HuH-7.5 (cell line): ENCODE data around the gene MDM4.

Experiments
- DNase-seq: peaks from one replicate; pipeline ENCODE4 v3.0.0; 2011; ENCODE audit warnings: low spot score

The MDM4 gene

GRCh38 chr1:204578867-204579664, 62.9 kb downstream of the MDM4 start:
- no peak for DNase-seq

GRCh38 chr1:204579681-204580080, 63.5 kb downstream of the MDM4 start:
- DNase-seq = no peak

- no peak for DNase-seq
Measured at GRCh38 chr1:204580862-204581261, 64.7 kb downstream of the MDM4 start.

- no peak for DNase-seq
Measured at GRCh38 chr1:204581759-204582158, 65.6 kb downstream of the MDM4 start.

GRCh38 chr1:204583909-204584632, 67.9 kb downstream of the MDM4 start:
- DNase-seq = no peak

- DNase-seq = no peak
Measured at GRCh38 chr1:204584699-204585372, 68.6 kb downstream of the MDM4 start.

- no peak for DNase-seq
Measured at GRCh38 chr1:204587621-204588020, 71.4 kb downstream of the MDM4 start.

GRCh38 chr1:204588826-204589225, 72.6 kb downstream of the MDM4 start:
- DNase-seq = no peak

- no peak for DNase-seq
Measured at GRCh38 chr1:204589409-204590038, 73.3 kb downstream of the MDM4 start.

- DNase-seq = no peak
Measured at GRCh38 chr1:204591473-204592090, 75.4 kb downstream of the MDM4 start.

- DNase-seq = no peak
Measured at GRCh38 chr1:204592246-204592948, 76.2 kb downstream of the MDM4 start.

GRCh38 chr1:204598319-204598969, 82.2 kb downstream of the MDM4 start:
- DNase-seq = no peak

GRCh38 chr1:204599098-204599497, 82.9 kb downstream of the MDM4 start:
- no peak for DNase-seq

GRCh38 chr1:204599596-204599995, 83.4 kb downstream of the MDM4 start:
- no peak for DNase-seq

GRCh38 chr1:204600203-204600602, 84.0 kb downstream of the MDM4 start:
- no peak for DNase-seq

GRCh38 chr1:204600968-204601367, 84.8 kb downstream of the MDM4 start:
- peak; percentile 34 for DNase-seq

- no peak for DNase-seq
Measured at GRCh38 chr1:204602111-204602579, 85.9 kb downstream of the MDM4 start.

- no peak for DNase-seq
Measured at GRCh38 chr1:204602871-204603542, 86.8 kb downstream of the MDM4 start.

- no peak for DNase-seq
Measured at GRCh38 chr1:204605791-204606190, 89.6 kb downstream of the MDM4 start.
